Skin of body (tissue), 2 donors: ENCODE measurements around the gene LMO3. TPM values are rescaled to one million over a fixed set of nuclear protein-coding genes. Genes with fewer than 3 reads are reported as not detected.
"Not testable (repeated sequence)": the region's sequence is repeated elsewhere in the genome, so short reads cannot be mapped to it uniquely, and the experiment has no call there.

Source experiments
- DNase-seq: peaks from one replicate; lab custom pipeline; 2025; lab: John Stamatoyannopoulos, UW
- total RNA-seq: library from RNA; depleted of rRNA; stranded (reverse); fragments of >200 nt; gene quantifications from one replicate; pipeline ENCODE4 v1.2.3, GENCODE V29; 2014

LMO3 gene
- total RNA-seq, 1 donor from 2014 or later, result 8.9 TPM

GRCh38 chr12:16545836-16546235 is 60.1 kb downstream of the LMO3 start:
- DNase-seq, result no peak

GRCh38 chr12:16542586-16542985 is 63.4 kb downstream of the LMO3 start:
- no peak for DNase-seq

- not testable (repeated sequence) for DNase-seq
Observed at GRCh38 chr12:16537652-16538051, 68.3 kb downstream of the LMO3 start.

GRCh38 chr12:16531621-16532020 is 74.3 kb downstream of the LMO3 start:
- DNase-seq, result no peak

GRCh38 chr12:16530268-16530850 is 75.6 kb downstream of the LMO3 start:
- DNase-seq, result no peak

- no peak for DNase-seq
Observed at GRCh38 chr12:16526693-16527092, 79.3 kb downstream of the LMO3 start.

- DNase-seq, result no peak
Observed at GRCh38 chr12:16524378-16524777, 81.6 kb downstream of the LMO3 start.

GRCh38 chr12:16523951-16524331 is 82.0 kb downstream of the LMO3 start:
- no peak for DNase-seq

GRCh38 chr12:16523284-16523950 is 82.5 kb downstream of the LMO3 start:
- no peak for DNase-seq

GRCh38 chr12:16520328-16520727 is 85.6 kb downstream of the LMO3 start:
- DNase-seq, result no peak

GRCh38 chr12:16515666-16516065 is 90.3 kb downstream of the LMO3 start:
- DNase-seq, result no peak

- DNase-seq, result no peak
Observed at GRCh38 chr12:16513231-16513630, 92.7 kb downstream of the LMO3 start.

GRCh38 chr12:16509411-16509810 is 96.6 kb downstream of the LMO3 start:
- DNase-seq, result no peak

GRCh38 chr12:16506394-16506793 is 99.6 kb downstream of the LMO3 start:
- DNase-seq, result no peak

- DNase-seq, result no peak
Observed at GRCh38 chr12:16504200-16504599, 101.8 kb downstream of the LMO3 start.

- DNase-seq, result no peak
Observed at GRCh38 chr12:16499611-16500010, 106.4 kb downstream of the LMO3 start.
